Smooth muscle cell (in vitro differentiated cells): ENCODE data around the gene STAP2. TPM values are rescaled to one million over a fixed set of nuclear protein-coding genes. Genes with fewer than 3 reads are reported as not detected.

ENCODE experiments used
- DNase-seq: peaks from one replicate; lab custom pipeline; 2025; ENCODE audit not compliant: unreplicated experiment; lab: John Stamatoyannopoulos, UW
- H2AFZ ChIP-seq: fragments of 200-600 bp; sonication (generic); 2 replicates; pipeline ENCODE4 v1.6.0; 2016; ENCODE audit warnings: antibody characterized with exemption, low read depth, mild to moderate bottlenecking
- H3F3A ChIP-seq: fragments of 200-600 bp; sonication (generic); 2 replicates; pipeline ENCODE4 v1.6.0; 2017; ENCODE audit warnings: antibody characterized with exemption, low read depth
- H3K27ac ChIP-seq: fragments of 200-600 bp; sonication (generic); 2 replicates; pipeline ENCODE4 v1.5.1; 2016; ENCODE audit warnings: low read depth, mild to moderate bottlenecking
- H3K27me3 ChIP-seq: fragments of 200-600 bp; sonication (generic); 2 replicates; pipeline ENCODE4 v1.6.1; 2016; ENCODE audit warnings: low read depth, mild to moderate bottlenecking
- H3K36me3 ChIP-seq: fragments of 200-600 bp; sonication (generic); 2 replicates; pipeline ENCODE4 v1.5.1; 2016; ENCODE audit warnings: low read depth
- H3K4me1 ChIP-seq: fragments of 200-600 bp; sonication (generic); 2 replicates; pipeline ENCODE4 v1.5.1; 2016; ENCODE audit warnings: low read depth
- H3K4me2 ChIP-seq: fragments of 200-600 bp; sonication (generic); 2 replicates; pipeline ENCODE4 v1.6.0; 2016; ENCODE audit warnings: mild to moderate bottlenecking
- H3K4me3 ChIP-seq: fragments of 200-600 bp; sonication (generic); 2 replicates; pipeline ENCODE4 v1.5.1; 2016; ENCODE audit warnings: mild to moderate bottlenecking
- H3K79me2 ChIP-seq: fragments of 200-600 bp; sonication (generic); 2 replicates; pipeline ENCODE4 v1.6.0; 2016; ENCODE audit warnings: low read depth, mild to moderate bottlenecking
- H3K9ac ChIP-seq: fragments of 200-600 bp; sonication (generic); 2 replicates; pipeline ENCODE4 v1.6.0; 2016; ENCODE audit warnings: low read depth
- H3K9me3 ChIP-seq: fragments of 200-600 bp; sonication (generic); replicated peaks from 2 replicates; pipeline ENCODE4 v1.5.1; 2016; ENCODE audit warnings: low read depth
- H4K20me1 ChIP-seq: fragments of 200-600 bp; sonication (generic); 2 replicates; pipeline ENCODE4 v1.6.0; 2016; ENCODE audit warnings: low read depth
- WGBS: methylation state at CpG from one replicate; pipeline ENCODE4 v1.1.7; 2016; ENCODE audit warnings: low lambda C conversion rate; 5-methylcytosine and 5-hydroxymethylcytosine counted together
- polyA plus RNA-seq: library from polyadenylated mRNA; unstranded; fragments of >200 nt; fragmentation: Nextera tagmentation; extraction: Ambion mirVana; gene quantifications from 2 replicates; pipeline ENCODE4 v1.2.1, GENCODE V29; 2016
- total RNA-seq: library from RNA; depleted of rRNA; stranded (reverse); fragments of >200 nt; gene quantifications from 2 replicates; pipeline ENCODE4 v1.2.3, GENCODE V29; 2014
- TF ChIP-seq, protein P1 (sequence below): fragments of 200-600 bp; sonication (generic); IDR thresholded peaks from 2 replicates; pipeline ENCODE4 v1.5.1; 2017; ENCODE audit warnings: borderline replicate concordance, mild to moderate bottlenecking, antibody characterized with exemption; ENCODE audit not compliant: insufficient read depth, poor library complexity, severe bottlenecking

Gene STAP2
- total and polyA plus RNA-seq, 2 experiments from 2014 or later: 8.3 to 10.7 TPM

DNA sequence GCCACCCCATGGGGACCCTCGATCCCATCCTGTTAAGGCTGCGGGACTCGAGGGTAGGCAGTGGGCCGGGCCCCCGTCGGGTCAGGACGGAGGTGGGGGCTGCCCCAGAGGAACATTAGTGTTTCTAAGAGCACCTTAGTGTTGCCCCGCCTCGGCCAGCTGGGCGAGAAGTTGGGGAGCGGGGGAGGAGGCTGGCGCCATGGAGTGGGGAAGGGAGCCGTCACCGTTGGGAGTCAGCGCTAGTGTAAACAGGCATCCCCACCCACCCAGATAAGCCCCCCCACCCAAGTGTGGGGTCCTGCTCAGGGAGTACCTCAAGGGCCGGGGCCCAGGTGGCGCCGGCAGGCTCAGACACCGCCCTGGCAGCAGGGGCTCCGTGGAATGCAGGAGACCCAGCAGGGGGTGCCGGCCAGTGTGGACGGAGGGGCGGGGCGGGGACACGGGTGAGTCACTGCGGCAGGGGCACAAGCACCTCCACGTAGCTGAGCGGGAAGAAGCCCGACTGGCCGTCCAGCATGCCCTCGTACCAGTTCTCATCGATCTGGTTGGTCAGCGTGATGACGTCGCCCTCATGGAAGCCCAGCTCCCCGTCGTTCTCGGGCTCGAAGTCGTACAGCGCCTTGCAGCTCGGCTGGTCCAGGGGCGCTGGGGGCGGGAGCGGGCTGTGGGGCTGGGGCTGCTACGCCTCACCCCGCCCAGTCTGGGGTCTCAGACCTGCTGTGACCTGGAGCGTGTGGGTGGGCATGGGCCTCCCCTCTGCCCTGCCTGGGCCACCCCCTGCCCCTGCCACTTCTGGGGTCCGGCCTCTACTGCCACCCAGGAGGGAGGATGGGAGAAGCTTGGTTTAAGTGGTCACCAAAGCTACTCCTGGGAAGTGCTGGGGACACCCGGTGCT is 22.8 kb upstream of the STAP2 start:
- no peaks in the 10 kb centered on the region for H3K27me3 ChIP-seq
- no peak overlapping the region for H2AFZ ChIP-seq
- no peak overlapping the region for H3K4me3 ChIP-seq
- peaks cover 45% of the 10 kb centered on the region for H4K20me1 ChIP-seq
- no peak overlapping the region for H3K27ac ChIP-seq
- peaks cover 2% of the 10 kb centered on the region for H3F3A ChIP-seq
- no peaks in the 10 kb centered on the region for H3K4me1 ChIP-seq
- WGBS: 84% methylated on average over 27 of the region's 50 CpGs
- H3K9me3 ChIP-seq: no peaks in the 10 kb centered on the region
- no peak overlapping the region for H3K9ac ChIP-seq
- no peak for DNase-seq
- H3K79me2 ChIP-seq: peaks cover under 1% of the 10 kb centered on the region
- H3K4me2 ChIP-seq: no peak overlapping the region
- TF ChIP-seq, protein P1, sequence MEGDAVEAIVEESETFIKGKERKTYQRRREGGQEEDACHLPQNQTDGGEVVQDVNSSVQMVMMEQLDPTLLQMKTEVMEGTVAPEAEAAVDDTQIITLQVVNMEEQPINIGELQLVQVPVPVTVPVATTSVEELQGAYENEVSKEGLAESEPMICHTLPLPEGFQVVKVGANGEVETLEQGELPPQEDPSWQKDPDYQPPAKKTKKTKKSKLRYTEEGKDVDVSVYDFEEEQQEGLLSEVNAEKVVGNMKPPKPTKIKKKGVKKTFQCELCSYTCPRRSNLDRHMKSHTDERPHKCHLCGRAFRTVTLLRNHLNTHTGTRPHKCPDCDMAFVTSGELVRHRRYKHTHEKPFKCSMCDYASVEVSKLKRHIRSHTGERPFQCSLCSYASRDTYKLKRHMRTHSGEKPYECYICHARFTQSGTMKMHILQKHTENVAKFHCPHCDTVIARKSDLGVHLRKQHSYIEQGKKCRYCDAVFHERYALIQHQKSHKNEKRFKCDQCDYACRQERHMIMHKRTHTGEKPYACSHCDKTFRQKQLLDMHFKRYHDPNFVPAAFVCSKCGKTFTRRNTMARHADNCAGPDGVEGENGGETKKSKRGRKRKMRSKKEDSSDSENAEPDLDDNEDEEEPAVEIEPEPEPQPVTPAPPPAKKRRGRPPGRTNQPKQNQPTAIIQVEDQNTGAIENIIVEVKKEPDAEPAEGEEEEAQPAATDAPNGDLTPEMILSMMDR: no peak
- no peaks in the 10 kb centered on the region for H3K36me3 ChIP-seq

DNA sequence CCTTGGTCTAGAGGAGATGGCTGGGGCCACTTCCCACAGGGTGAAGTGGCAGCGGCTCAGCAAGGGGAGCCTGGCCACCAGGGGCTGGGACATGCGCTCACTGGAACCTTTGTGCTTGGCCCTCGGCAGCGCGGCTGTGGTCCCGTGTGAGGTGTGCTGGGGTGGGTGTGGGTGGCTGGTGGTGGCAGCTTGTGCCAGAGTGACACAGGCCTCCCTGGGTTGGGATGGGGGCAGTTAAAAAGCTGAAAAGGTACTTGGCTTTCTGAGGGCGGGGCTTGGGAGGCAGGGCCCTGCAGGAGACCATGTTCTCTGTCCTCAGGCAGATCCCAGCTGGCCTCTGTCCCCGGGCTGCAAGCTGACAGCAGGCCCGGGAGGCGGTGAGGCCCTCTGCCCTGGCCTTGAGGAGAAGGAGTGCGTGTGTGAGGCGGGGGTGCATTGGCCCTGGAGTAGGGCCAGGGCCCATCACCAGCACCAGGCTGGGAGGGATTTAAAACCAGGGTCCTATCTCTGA is 22.1 kb upstream of the STAP2 start:
- H3F3A ChIP-seq: peaks cover 2% of the 10 kb centered on the region
- no peak overlapping the region for H3K27ac ChIP-seq
- 79% methylated on average over 11 of the region's 12 CpGs for WGBS
- H3K9me3 ChIP-seq: no peaks in the 10 kb centered on the region
- H3K36me3 ChIP-seq: no peaks in the 10 kb centered on the region
- H3K9ac ChIP-seq: no peak overlapping the region
- H3K27me3 ChIP-seq: no peaks in the 10 kb centered on the region
- H3K4me1 ChIP-seq: no peaks in the 10 kb centered on the region
- no peak overlapping the region for H3K4me3 ChIP-seq
- no peaks in the 10 kb centered on the region for H3K79me2 ChIP-seq
- no peak overlapping the region for H2AFZ ChIP-seq
- TF ChIP-seq, protein P1: no peak
- no peak for DNase-seq
- no peak overlapping the region for H3K4me2 ChIP-seq
- peaks cover 38% of the 10 kb centered on the region for H4K20me1 ChIP-seq

DNA sequence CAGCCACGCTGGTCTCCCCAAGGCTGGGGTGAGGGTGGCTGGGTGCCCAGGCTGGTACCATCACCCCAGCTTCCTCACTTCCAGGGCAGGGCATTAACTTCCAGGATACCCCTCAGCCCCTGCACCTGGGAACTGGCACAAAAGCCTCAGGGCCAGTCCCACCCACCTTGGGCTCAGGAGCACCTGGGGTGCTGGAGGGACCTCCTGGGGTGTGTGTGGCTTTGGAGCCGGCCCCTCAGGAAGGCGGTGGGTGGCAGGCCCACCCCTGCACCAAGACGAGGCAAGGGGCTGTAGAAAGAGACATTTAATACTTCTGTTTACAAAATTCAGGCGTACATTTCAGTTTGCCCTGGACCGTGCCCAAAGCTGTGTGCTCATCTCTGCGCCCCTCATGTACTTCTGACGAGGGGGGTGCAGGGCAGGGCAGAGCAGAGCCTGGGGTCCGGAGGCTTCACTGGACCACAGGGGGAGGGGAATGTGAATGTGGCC is 21.5 kb upstream of the STAP2 start:
- Histone ChIP-seq H3K27ac (no peak overlapping the region), H3K79me2 (no peaks in the 10 kb centered on the region), H3K36me3 (no peaks in the 10 kb centered on the region), H3K9me3 (no peaks in the 10 kb centered on the region), H3F3A (peaks cover 2% of the 10 kb centered on the region), H3K27me3 (no peaks in the 10 kb centered on the region), H3K9ac (no peak overlapping the region), H3K4me1 (no peaks in the 10 kb centered on the region), H3K4me3 (no peak overlapping the region), H4K20me1 (peaks cover 32% of the 10 kb centered on the region), H2AFZ (no peak overlapping the region), H3K4me2 (no peak overlapping the region)
- WGBS: 90% methylated on average over 9 of the region's 9 CpGs
- no peak for DNase-seq
- TF ChIP-seq, protein P1: no peak
